Measurements from ENCODE around the gene GPC5. TPM values are rescaled to one million over a fixed set of nuclear protein-coding genes. Genes with fewer than 3 reads are reported as not detected.

GPC5 gene
- total and polyA plus RNA-seq, 10 donors, result 0.04 to 0.83 (median 0.26) TPM; not detected in 3

- 85 to 98% (median 94%) methylated on average over 3 of the region's 3 CpGs for WGBS, 5 donors
- DNase-seq, result no peak
- H3K4me1 ChIP-seq, result no peaks in the 10 kb centered on the region
- no peaks in the 10 kb centered on the region for H3K27me3 ChIP-seq (replicated peaks in 1 of 7)
- H3K36me3 ChIP-seq, result no peaks in the 10 kb centered on the region
- intact Hi-C loops (cut with DNase I; ENCODE audit: low total_unique reads), result no loop called here
- H3K9me3 ChIP-seq, result no peaks in the 10 kb centered on the region
- no peak overlapping the region for H3K4me3 ChIP-seq
- no peak overlapping the region for H3K27ac ChIP-seq
- no peak for TF ChIP-seq POLR2AphosphoS5 (IDR thresholded peaks at IDR 0.05)
- TF ChIP-seq POLR2A (IDR thresholded peaks at IDR 0.05), result no peak
- no peak for TF ChIP-seq CTCF (IDR thresholded peaks at IDR 0.05 in 8 of 11, conservative IDR thresholded peaks at IDR 0.05 in 3 of 11)
Observed at GRCh38 chr13:91601807-91602206, 203.4 kb downstream of the GPC5 start.

- WGBS, 5 donors, result 55 to 67% (median 59%) methylated on average over 3 of the region's 3 CpGs
- no peaks in the 10 kb centered on the region for H3K4me1 ChIP-seq
- H3K36me3 ChIP-seq, result no peaks in the 10 kb centered on the region
- H3K9me3 ChIP-seq, result peaks cover 0 to 3% (median 0%) of the 10 kb centered on the region in 8 donors
- H3K27me3 ChIP-seq (replicated peaks in 1 of 7), result no peaks in the 10 kb centered on the region
- no peak overlapping the region for H3K27ac ChIP-seq
- DNase-seq, result no peak
- intact Hi-C loops (cut with DNase I; ENCODE audit: low total_unique reads), result no loop called here
- no peak overlapping the region for H3K4me3 ChIP-seq
- TF ChIP-seq CTCF (IDR thresholded peaks at IDR 0.05 in 8 of 11, conservative IDR thresholded peaks at IDR 0.05 in 3 of 11) (no peak), POLR2A (IDR thresholded peaks at IDR 0.05) (no peak), POLR2AphosphoS5 (IDR thresholded peaks at IDR 0.05) (no peak)
Observed at GRCh38 chr13:91609353-91609752, 210.9 kb downstream of the GPC5 start.

GRCh38 chr13:91618315-91618714 is 219.9 kb downstream of the GPC5 start:
- Histone ChIP-seq H3K4me3 (no peak overlapping the region), H3K9me3 (no peaks in the 10 kb centered on the region), H3K36me3 (no peaks in the 10 kb centered on the region), H3K4me1 (no peaks in the 10 kb centered on the region), H3K27ac (no peak overlapping the region), H3K27me3 (replicated peaks in 1 of 7) (no peaks in the 10 kb centered on the region)
- DNase-seq, result no peak
- 88 to 96% (median 92%) methylated on average over 3 of the region's 3 CpGs for WGBS, 5 donors
- TF ChIP-seq POLR2A (IDR thresholded peaks at IDR 0.05) (no peak), POLR2AphosphoS5 (IDR thresholded peaks at IDR 0.05) (no peak), CTCF (IDR thresholded peaks at IDR 0.05 in 8 of 11, conservative IDR thresholded peaks at IDR 0.05 in 3 of 11) (no peak)
- intact Hi-C loops (cut with DNase I; ENCODE audit: low total_unique reads), result no loop called here

- DNase-seq, result no peak
- H3K4me3 ChIP-seq, result no peak overlapping the region
- 59 to 74% (median 69%) methylated on average over 2 of the region's 2 CpGs for WGBS, 5 donors
Observed at GRCh38 chr13:91620670-91621141, 222.3 kb downstream of the GPC5 start.

More at GRCh38 chr13:91620670-91621141, 222.3 kb downstream of the GPC5 start:
- intact Hi-C loops (cut with DNase I; ENCODE audit: low total_unique reads), result no loop called here
- Histone ChIP-seq H3K4me1 (no peaks in the 10 kb centered on the region), H3K36me3 (no peaks in the 10 kb centered on the region), H3K27me3 (replicated peaks in 1 of 7) (no peaks in the 10 kb centered on the region), H3K9me3 (no peaks in the 10 kb centered on the region), H3K27ac (no peak overlapping the region)
- TF ChIP-seq POLR2A (IDR thresholded peaks at IDR 0.05) (no peak), CTCF (IDR thresholded peaks at IDR 0.05 in 8 of 11, conservative IDR thresholded peaks at IDR 0.05 in 3 of 11) (no peak), POLR2AphosphoS5 (IDR thresholded peaks at IDR 0.05) (no peak)

All from spleen (tissue), 11 donors.